H9 (cell line): Measurements from ENCODE around the gene GRID1. TPM values are rescaled to one million over a fixed set of nuclear protein-coding genes. Genes with fewer than 3 reads are reported as not detected.

ENCODE experiments used
- DNase-seq: peaks from one replicate; pipeline ENCODE4 v3.0.0-alpha.2; 2017
- H2AFZ ChIP-seq: one replicate; pipeline ENCODE4 v1.6.1; 2013; ENCODE audit warnings: mild to moderate bottlenecking, low read length, control low read depth, moderate library complexity
- H2AK5ac ChIP-seq: 2 replicates; pipeline ENCODE4 v1.6.1; 2013; ENCODE audit warnings: low read length, control low read depth, mixed read lengths; ENCODE audit not compliant: insufficient read length
- H2BK120ac ChIP-seq: one replicate; pipeline ENCODE4 v1.6.1; 2013; ENCODE audit warnings: low read depth, mild to moderate bottlenecking, low read length, control low read depth, inconsistent platforms; ENCODE audit not compliant: poor library complexity, severe bottlenecking
- H2BK12ac ChIP-seq: 2 replicates; pipeline ENCODE4 v1.6.1; 2013; ENCODE audit warnings: low read length, control low read depth, mixed read lengths, low read depth; ENCODE audit not compliant: insufficient read length
- H2BK15ac ChIP-seq: 2 replicates; pipeline ENCODE4 v1.6.1; 2013; ENCODE audit warnings: low read depth, low read length, control low read depth
- H2BK20ac ChIP-seq: one replicate; pipeline ENCODE4 v1.6.1; 2013; ENCODE audit warnings: low read depth, mild to moderate bottlenecking, low read length, control low read depth, inconsistent platforms; ENCODE audit not compliant: poor library complexity, severe bottlenecking
- H2BK5ac ChIP-seq: 2 replicates; pipeline ENCODE4 v1.6.1; 2013; ENCODE audit warnings: low read length, control low read depth, mixed read lengths; ENCODE audit not compliant: insufficient read length
- H3K14ac ChIP-seq: 2 replicates; pipeline ENCODE4 v1.6.1; 2013; ENCODE audit warnings: low read length, control low read depth; ENCODE audit not compliant: insufficient read depth
- H3K18ac ChIP-seq: 2 replicates; pipeline ENCODE4 v1.6.1; 2013; ENCODE audit warnings: low read depth, mild to moderate bottlenecking, mixed read lengths, low read length, control low read depth; ENCODE audit not compliant: insufficient read length
- H3K23ac ChIP-seq: 2 replicates; pipeline ENCODE4 v1.6.1; 2013; ENCODE audit warnings: low read length, control low read depth, mixed read lengths, low read depth; ENCODE audit not compliant: insufficient read length
- H3K23me2 ChIP-seq: 2 replicates; pipeline ENCODE4 v1.6.1; 2013; ENCODE audit warnings: low read depth, mild to moderate bottlenecking, mixed read lengths, low read length, control low read depth; ENCODE audit not compliant: insufficient read length, poor library complexity, severe bottlenecking
- H3K27ac ChIP-seq: 2 replicates; pipeline ENCODE4 v1.5.1; 2013; ENCODE audit warnings: low read length, control low read depth, mixed read lengths, low read depth; ENCODE audit not compliant: insufficient read length
- H3K27me3 ChIP-seq: 2 replicates; pipeline ENCODE4 v1.6.1; 2013; ENCODE audit warnings: low read length, control low read depth, inconsistent platforms; ENCODE audit not compliant: insufficient read depth
- H3K4ac ChIP-seq: 2 replicates; pipeline ENCODE4 v1.6.1; 2013; ENCODE audit warnings: low read depth, mild to moderate bottlenecking, control low read depth, inconsistent platforms, low read length, moderate library complexity
- H3K4me1 ChIP-seq: 2 replicates; pipeline ENCODE4 v1.6.1; 2013; ENCODE audit warnings: low read length, control low read depth, inconsistent platforms; ENCODE audit not compliant: insufficient read depth
- H3K4me2 ChIP-seq: 2 replicates; pipeline ENCODE4 v1.6.1; 2013; ENCODE audit warnings: low read length, control low read depth, mixed read lengths; ENCODE audit not compliant: insufficient read length, insufficient read depth
- H3K56ac ChIP-seq: 2 replicates; pipeline ENCODE4 v1.6.1; 2013; ENCODE audit warnings: low read depth, mild to moderate bottlenecking, mixed read lengths, low read length, control low read depth; ENCODE audit not compliant: insufficient read length
- H3K79me1 ChIP-seq: 2 replicates; pipeline ENCODE4 v1.6.1; 2013; ENCODE audit warnings: low read depth, mild to moderate bottlenecking, moderate library complexity, low read length, control low read depth, inconsistent platforms; ENCODE audit not compliant: insufficient read depth, poor library complexity, severe bottlenecking
- H3K79me2 ChIP-seq: 2 replicates; pipeline ENCODE4 v1.6.1; 2013; ENCODE audit warnings: low read length, control low read depth, inconsistent platforms; ENCODE audit not compliant: insufficient read depth
- H3K9ac ChIP-seq: 2 replicates; pipeline ENCODE4 v1.6.1; 2013; ENCODE audit warnings: low read length, control low read depth, mixed read lengths; ENCODE audit not compliant: insufficient read length; ENCODE audit errors: extremely low read depth
- H3K9me3 ChIP-seq: one replicate; pipeline ENCODE4 v1.6.1; 2013; ENCODE audit warnings: low read depth, low read length, inconsistent platforms; ENCODE audit not compliant: control insufficient read depth
- H3T11ph ChIP-seq: one replicate; pipeline ENCODE4 v1.6.1; 2013; ENCODE audit warnings: mild to moderate bottlenecking, low read length, control low read depth, inconsistent platforms
- H4K20me1 ChIP-seq: one replicate; pipeline ENCODE4 v1.6.1; 2013; ENCODE audit not compliant: control insufficient read depth, insufficient read length, insufficient read depth
- H4K5ac ChIP-seq: 2 replicates; pipeline ENCODE4 v1.6.1; 2013; ENCODE audit warnings: low read depth, mild to moderate bottlenecking, mixed read lengths, low read length, control low read depth; ENCODE audit not compliant: insufficient read length
- H4K8ac ChIP-seq: replicated peaks from 2 replicates; pipeline ENCODE4 v1.6.1; 2013; ENCODE audit warnings: low read length, control low read depth, mixed read lengths, low read depth; ENCODE audit not compliant: insufficient read length
- H4K91ac ChIP-seq: 2 replicates; pipeline ENCODE4 v1.6.1; 2013; ENCODE audit warnings: low read depth, mild to moderate bottlenecking, moderate library complexity, mixed read lengths, low read length, control low read depth; ENCODE audit not compliant: insufficient read length
- H3K27ac Mint-ChIP-seq, 3 experiments: 2 replicates in 2 of 3; 3 replicates in 1 of 3; pipeline ENCODE4 v1.8.0; 2020 to 2021; ENCODE audit warnings: mixed read lengths in 3 of 3, mild to moderate bottlenecking in 1 of 3, moderate library complexity in 1 of 3
- H3K27me3 Mint-ChIP-seq: 2 replicates; pipeline ENCODE4 v1.8.0; 2021; ENCODE audit warnings: low read depth, mild to moderate bottlenecking, moderate library complexity, mixed read lengths
- H3K36me3 Mint-ChIP-seq, 3 experiments: 2 replicates in 2 of 3; 3 replicates in 1 of 3; pipeline ENCODE4 v1.8.0; 2020 to 2021; ENCODE audit warnings: low read depth in 3 of 3, mixed read lengths in 3 of 3; ENCODE audit not compliant: insufficient read depth in 1 of 3
- H3K4me1 Mint-ChIP-seq, 2 experiments: 2 replicates each; pipeline ENCODE4 v1.8.0; 2020; ENCODE audit warnings: mixed read lengths in 2 of 2
- H3K4me3 Mint-ChIP-seq, 2 experiments: 2 replicates in 1 of 2; 3 replicates in 1 of 2; pipeline ENCODE4 v1.8.0; 2020 to 2021; ENCODE audit warnings: mild to moderate bottlenecking in 2 of 2, mixed read lengths in 2 of 2, moderate library complexity in 1 of 2
- H3K9me3 Mint-ChIP-seq, 2 experiments: 2 replicates in 1 of 2; 3 replicates in 1 of 2; pipeline ENCODE4 v1.8.0; 2020; ENCODE audit warnings: mild to moderate bottlenecking in 2 of 2, mixed read lengths in 2 of 2, moderate library complexity in 1 of 2
- WGBS: extraction: QIAGEN DNeasy Blood & Tissue Kit; methylation state at CpG from one replicate; pipeline ENCODE4 v1.1.7; 2013; ENCODE audit warnings: missing lambda C conversion rate, low lambda C conversion rate, mixed read lengths; ENCODE audit not compliant: insufficient read length; ENCODE audit errors: extremely low coverage; 5-methylcytosine and 5-hydroxymethylcytosine counted together
- total RNA-seq: library from RNA; stranded (reverse); gene quantifications from 2 replicates; pipeline ENCODE4 v1.2.1, GENCODE V29; 2021
- TF ChIP-seq, protein P1 (sequence below): fragments of 200-600 bp; sonication (generic); conservative IDR thresholded peaks from 3 replicates; pipeline ENCODE4 v1.8.0; 2021; ENCODE audit warnings: antibody characterized with exemption, mild to moderate bottlenecking

The GRID1 gene
- total RNA-seq, 1 experiment from 2014 or later = 0.35 TPM

DNA sequence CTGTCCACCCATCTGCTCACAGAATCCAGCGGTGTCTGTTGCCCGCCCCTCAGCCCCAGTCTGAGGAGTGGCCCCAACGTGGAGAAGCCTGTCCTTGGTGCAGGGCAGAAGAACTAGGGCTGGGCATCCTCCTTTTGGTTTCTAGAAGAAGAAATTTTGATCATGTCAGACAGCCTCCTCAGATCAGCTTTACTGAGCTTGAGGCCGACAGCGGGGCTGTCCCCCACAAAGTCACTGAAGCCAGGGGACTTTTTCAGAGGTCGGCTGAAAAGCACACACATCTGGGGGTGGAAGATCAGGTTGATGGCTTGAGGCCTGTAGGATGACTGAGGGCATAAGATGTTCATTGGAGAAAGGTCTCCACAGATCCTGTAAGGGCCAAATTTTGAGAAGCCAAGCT, 767.9 kb downstream of the GRID1 start:
- no peak overlapping the region for H3K14ac ChIP-seq
- H3K9ac ChIP-seq = no peak overlapping the region
- H3K4me3 Mint-ChIP-seq = no peak overlapping the region

More for the DNA sequence above, 767.9 kb downstream of the GRID1 start:
- no peak overlapping the region for H2BK12ac ChIP-seq
- no peaks in the 10 kb centered on the region for H3K79me2 ChIP-seq
- no peaks in the 10 kb centered on the region for H3K27me3 ChIP-seq
- Mint-ChIP-seq H3K36me3 (no peaks in the 10 kb centered on the region), H3K9me3 (no peaks in the 10 kb centered on the region), H3K27me3 (no peaks in the 10 kb centered on the region), H3K4me1 (peaks cover 0 to 3% of the 10 kb centered on the region in 2 experiments; a peak in 1 of 4 replicates), H3K27ac (no peak overlapping the region)
- H3K4me2 ChIP-seq = no peak overlapping the region
- no peaks in the 10 kb centered on the region for H3K23me2 ChIP-seq
- no peak overlapping the region for H2BK20ac ChIP-seq
- no peaks in the 10 kb centered on the region for H3K4me1 ChIP-seq
- H3T11ph ChIP-seq = no peak overlapping the region
- no peaks in the 10 kb centered on the region for H3K9me3 ChIP-seq
- no peak overlapping the region for H2BK15ac ChIP-seq
- H4K20me1 ChIP-seq = no peaks in the 10 kb centered on the region
- H2AFZ ChIP-seq = no peak overlapping the region
- no peak overlapping the region for H4K91ac ChIP-seq
- H3K23ac ChIP-seq = no peak overlapping the region
- DNase-seq = no peak
- no peak overlapping the region for H3K27ac ChIP-seq
- TF ChIP-seq, protein P1, sequence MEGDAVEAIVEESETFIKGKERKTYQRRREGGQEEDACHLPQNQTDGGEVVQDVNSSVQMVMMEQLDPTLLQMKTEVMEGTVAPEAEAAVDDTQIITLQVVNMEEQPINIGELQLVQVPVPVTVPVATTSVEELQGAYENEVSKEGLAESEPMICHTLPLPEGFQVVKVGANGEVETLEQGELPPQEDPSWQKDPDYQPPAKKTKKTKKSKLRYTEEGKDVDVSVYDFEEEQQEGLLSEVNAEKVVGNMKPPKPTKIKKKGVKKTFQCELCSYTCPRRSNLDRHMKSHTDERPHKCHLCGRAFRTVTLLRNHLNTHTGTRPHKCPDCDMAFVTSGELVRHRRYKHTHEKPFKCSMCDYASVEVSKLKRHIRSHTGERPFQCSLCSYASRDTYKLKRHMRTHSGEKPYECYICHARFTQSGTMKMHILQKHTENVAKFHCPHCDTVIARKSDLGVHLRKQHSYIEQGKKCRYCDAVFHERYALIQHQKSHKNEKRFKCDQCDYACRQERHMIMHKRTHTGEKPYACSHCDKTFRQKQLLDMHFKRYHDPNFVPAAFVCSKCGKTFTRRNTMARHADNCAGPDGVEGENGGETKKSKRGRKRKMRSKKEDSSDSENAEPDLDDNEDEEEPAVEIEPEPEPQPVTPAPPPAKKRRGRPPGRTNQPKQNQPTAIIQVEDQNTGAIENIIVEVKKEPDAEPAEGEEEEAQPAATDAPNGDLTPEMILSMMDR = no peak
- H3K79me1 ChIP-seq = no peaks in the 10 kb centered on the region
- H3K56ac ChIP-seq = no peak overlapping the region
- H2BK5ac ChIP-seq = no peak overlapping the region
- no peak overlapping the region for H2BK120ac ChIP-seq
- no CpG with 5 or more reads among the region's 6 CpGs for WGBS
- no peak overlapping the region for H3K18ac ChIP-seq
- H3K4ac ChIP-seq = no peak overlapping the region
- no peak overlapping the region for H4K5ac ChIP-seq
- H4K8ac ChIP-seq = no peak overlapping the region
- H2AK5ac ChIP-seq = no peak overlapping the region
